ENCODE data around the gene ANKRD18A. TPM values are rescaled to one million over a fixed set of nuclear protein-coding genes. Genes with fewer than 3 reads are reported as not detected.
A peak's percentile ranks its signal among the peaks of the same experiment; 100 is the strongest.

Gene ANKRD18A
- total and polyA plus RNA-seq, 2 of the 13 experiments (the other 11 are each of a cell fraction or from before 2014, with no cell fraction given): 5.9 to 7.6 TPM

- TF ChIP-seq ZBTB34 (CRISPR knock-in tag; IDR thresholded peaks at IDR 0.05) (no peak), ZNF615 (CRISPR knock-in tag; IDR thresholded peaks at IDR 0.05; ENCODE audit: borderline replicate concordance) (no peak), KAT8 (CRISPR knock-in tag; IDR thresholded peaks at IDR 0.05) (no peak), KMT2A (CRISPR knock-in tag; IDR thresholded peaks at IDR 0.05) (0 out of 2 replicates have a peak, but pooled peaks have one; percentile 18), CENPT (CRISPR knock-in tag; IDR thresholded peaks at IDR 0.05; ENCODE audit: low read depth) (no peak), ZNF205 (CRISPR knock-in tag; IDR thresholded peaks at IDR 0.05) (no peak), MTA1 (CRISPR knock-in tag; IDR thresholded peaks at IDR 0.05; ENCODE audit: borderline replicate concordance) (0 out of 2 replicates have a peak, but pooled peaks have one; percentile 24), RBFOX2 (IDR thresholded peaks at IDR 0.05; ENCODE audit: low read depth, low read length) (no peak), ZNF274 (CRISPR knock-in tag; IDR thresholded peaks at IDR 0.05) (0 out of 2 replicates have a peak, but pooled peaks have one; percentile 6), ZNF292 (CRISPR knock-in tag; IDR thresholded peaks at IDR 0.05; ENCODE audit: borderline replicate concordance, low read depth) (no peak; the same call in 1 of the 2 replicates)
- TF ChIP-seq, protein P1, sequence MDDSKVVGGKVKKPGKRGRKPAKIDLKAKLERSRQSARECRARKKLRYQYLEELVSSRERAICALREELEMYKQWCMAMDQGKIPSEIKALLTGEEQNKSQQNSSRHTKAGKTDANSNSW (CRISPR knock-in tag; IDR thresholded peaks at IDR 0.05; ENCODE audit: borderline replicate concordance): no peak
- TF ChIP-seq, protein P2, sequence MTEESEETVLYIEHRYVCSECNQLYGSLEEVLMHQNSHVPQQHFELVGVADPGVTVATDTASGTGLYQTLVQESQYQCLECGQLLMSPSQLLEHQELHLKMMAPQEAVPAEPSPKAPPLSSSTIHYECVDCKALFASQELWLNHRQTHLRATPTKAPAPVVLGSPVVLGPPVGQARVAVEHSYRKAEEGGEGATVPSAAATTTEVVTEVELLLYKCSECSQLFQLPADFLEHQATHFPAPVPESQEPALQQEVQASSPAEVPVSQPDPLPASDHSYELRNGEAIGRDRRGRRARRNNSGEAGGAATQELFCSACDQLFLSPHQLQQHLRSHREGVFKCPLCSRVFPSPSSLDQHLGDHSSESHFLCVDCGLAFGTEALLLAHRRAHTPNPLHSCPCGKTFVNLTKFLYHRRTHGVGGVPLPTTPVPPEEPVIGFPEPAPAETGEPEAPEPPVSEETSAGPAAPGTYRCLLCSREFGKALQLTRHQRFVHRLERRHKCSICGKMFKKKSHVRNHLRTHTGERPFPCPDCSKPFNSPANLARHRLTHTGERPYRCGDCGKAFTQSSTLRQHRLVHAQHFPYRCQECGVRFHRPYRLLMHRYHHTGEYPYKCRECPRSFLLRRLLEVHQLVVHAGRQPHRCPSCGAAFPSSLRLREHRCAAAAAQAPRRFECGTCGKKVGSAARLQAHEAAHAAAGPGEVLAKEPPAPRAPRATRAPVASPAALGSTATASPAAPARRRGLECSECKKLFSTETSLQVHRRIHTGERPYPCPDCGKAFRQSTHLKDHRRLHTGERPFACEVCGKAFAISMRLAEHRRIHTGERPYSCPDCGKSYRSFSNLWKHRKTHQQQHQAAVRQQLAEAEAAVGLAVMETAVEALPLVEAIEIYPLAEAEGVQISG (CRISPR knock-in tag; IDR thresholded peaks at IDR 0.05): peak; percentile 42; the same call in 1 of the 2 replicates
- TF ChIP-seq, protein P3, sequence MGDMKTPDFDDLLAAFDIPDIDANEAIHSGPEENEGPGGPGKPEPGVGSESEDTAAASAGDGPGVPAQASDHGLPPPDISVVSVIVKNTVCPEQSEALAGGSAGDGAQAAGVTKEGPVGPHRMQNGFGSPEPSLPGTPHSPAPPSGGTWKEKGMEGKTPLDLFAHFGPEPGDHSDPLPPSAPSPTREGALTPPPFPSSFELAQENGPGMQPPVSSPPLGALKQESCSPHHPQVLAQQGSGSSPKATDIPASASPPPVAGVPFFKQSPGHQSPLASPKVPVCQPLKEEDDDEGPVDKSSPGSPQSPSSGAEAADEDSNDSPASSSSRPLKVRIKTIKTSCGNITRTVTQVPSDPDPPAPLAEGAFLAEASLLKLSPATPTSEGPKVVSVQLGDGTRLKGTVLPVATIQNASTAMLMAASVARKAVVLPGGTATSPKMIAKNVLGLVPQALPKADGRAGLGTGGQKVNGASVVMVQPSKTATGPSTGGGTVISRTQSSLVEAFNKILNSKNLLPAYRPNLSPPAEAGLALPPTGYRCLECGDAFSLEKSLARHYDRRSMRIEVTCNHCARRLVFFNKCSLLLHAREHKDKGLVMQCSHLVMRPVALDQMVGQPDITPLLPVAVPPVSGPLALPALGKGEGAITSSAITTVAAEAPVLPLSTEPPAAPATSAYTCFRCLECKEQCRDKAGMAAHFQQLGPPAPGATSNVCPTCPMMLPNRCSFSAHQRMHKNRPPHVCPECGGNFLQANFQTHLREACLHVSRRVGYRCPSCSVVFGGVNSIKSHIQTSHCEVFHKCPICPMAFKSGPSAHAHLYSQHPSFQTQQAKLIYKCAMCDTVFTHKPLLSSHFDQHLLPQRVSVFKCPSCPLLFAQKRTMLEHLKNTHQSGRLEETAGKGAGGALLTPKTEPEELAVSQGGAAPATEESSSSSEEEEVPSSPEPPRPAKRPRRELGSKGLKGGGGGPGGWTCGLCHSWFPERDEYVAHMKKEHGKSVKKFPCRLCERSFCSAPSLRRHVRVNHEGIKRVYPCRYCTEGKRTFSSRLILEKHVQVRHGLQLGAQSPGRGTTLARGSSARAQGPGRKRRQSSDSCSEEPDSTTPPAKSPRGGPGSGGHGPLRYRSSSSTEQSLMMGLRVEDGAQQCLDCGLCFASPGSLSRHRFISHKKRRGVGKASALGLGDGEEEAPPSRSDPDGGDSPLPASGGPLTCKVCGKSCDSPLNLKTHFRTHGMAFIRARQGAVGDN (CRISPR knock-in tag; IDR thresholded peaks at IDR 0.05): peak; percentile 46
- TF ChIP-seq, protein P4, sequence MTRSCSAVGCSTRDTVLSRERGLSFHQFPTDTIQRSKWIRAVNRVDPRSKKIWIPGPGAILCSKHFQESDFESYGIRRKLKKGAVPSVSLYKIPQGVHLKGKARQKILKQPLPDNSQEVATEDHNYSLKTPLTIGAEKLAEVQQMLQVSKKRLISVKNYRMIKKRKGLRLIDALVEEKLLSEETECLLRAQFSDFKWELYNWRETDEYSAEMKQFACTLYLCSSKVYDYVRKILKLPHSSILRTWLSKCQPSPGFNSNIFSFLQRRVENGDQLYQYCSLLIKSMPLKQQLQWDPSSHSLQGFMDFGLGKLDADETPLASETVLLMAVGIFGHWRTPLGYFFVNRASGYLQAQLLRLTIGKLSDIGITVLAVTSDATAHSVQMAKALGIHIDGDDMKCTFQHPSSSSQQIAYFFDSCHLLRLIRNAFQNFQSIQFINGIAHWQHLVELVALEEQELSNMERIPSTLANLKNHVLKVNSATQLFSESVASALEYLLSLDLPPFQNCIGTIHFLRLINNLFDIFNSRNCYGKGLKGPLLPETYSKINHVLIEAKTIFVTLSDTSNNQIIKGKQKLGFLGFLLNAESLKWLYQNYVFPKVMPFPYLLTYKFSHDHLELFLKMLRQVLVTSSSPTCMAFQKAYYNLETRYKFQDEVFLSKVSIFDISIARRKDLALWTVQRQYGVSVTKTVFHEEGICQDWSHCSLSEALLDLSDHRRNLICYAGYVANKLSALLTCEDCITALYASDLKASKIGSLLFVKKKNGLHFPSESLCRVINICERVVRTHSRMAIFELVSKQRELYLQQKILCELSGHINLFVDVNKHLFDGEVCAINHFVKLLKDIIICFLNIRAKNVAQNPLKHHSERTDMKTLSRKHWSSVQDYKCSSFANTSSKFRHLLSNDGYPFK (CRISPR knock-in tag; IDR thresholded peaks at IDR 0.05; ENCODE audit: borderline replicate concordance): no peak
Measured at GRCh38 chr9:38622288-38622674, 1.9 kb upstream of the ANKRD18A start (continued).
